Measurements from ENCODE around the gene RERE.

Gene RERE

GRCh38 chr1:8350914-8351684 is 466.3 kb downstream of the RERE start:
- Histone ChIP-seq H2AK5ac (ENCODE audit: low read depth, low read length) (peak overlapping the region; percentile 85), H2BK5ac (ENCODE audit: low read length) (peak overlapping the region; percentile 6), H3K18ac (ENCODE audit: low read length) (peak overlapping the region; percentile 90), H2BK15ac (ENCODE audit: low read length) (no peak overlapping the region), H3K36me3 (replicated peaks in 1 of 2; ENCODE audit: control insufficient read depth in 2 of 2, insufficient read depth in 2 of 2, low read length in 2 of 2) (peaks cover 24 to 41% of the 10 kb centered on the region in 2 donors), H4K91ac (ENCODE audit: low read depth, low read length, poor library complexity) (no peak overlapping the region), H2BK12ac (ENCODE audit: low read length) (no peak overlapping the region), H2BK120ac (ENCODE audit: low read depth, low read length) (no peak overlapping the region), H2AFZ (ENCODE audit: low read length) (no peak overlapping the region), H3K9ac (ENCODE audit: low read depth, low read length, poor library complexity) (no peak overlapping the region), H3K4ac (ENCODE audit: low read length) (no peak overlapping the region), H3K4me1 (ENCODE audit: control insufficient read depth in 2 of 2, insufficient read depth in 1 of 2, low read depth in 1 of 2, low read length in 2 of 2) (peaks cover 0 to 9% of the 10 kb centered on the region in 2 donors), H3K27ac (replicated peaks; ENCODE audit: low read length) (peak overlapping the region; percentile 35), H3K27me3 (ENCODE audit: control insufficient read depth in 3 of 3, insufficient read depth in 3 of 3, low read depth in 1 of 3, low read length in 3 of 3) (no peaks in the 10 kb centered on the region), H3K9me3 (replicated peaks in 1 of 2; ENCODE audit: control insufficient read depth in 2 of 2, insufficient read depth in 1 of 2, low read depth in 1 of 2, low read length in 2 of 2) (no peaks in the 10 kb centered on the region), H3K14ac (ENCODE audit: low read length) (no peak overlapping the region), H4K8ac (ENCODE audit: low read depth, low read length) (peak overlapping the region; percentile 73), H3K79me1 (ENCODE audit: low read depth, low read length) (peaks cover 8% of the 10 kb centered on the region), H3K4me3 (ENCODE audit: low read length in 2 of 2) (no peak overlapping the region), H3K23ac (ENCODE audit: low read depth, low read length, poor library complexity) (peak overlapping the region; percentile 92), H3K4me2 (ENCODE audit: insufficient read depth, low read length, poor library complexity, severe bottlenecking) (no peak overlapping the region)
- no CpG with 5 or more reads among the region's 24 CpGs for WGBS, 2 donors (ENCODE audit: extremely low coverage in 2 of 2, insufficient read length in 2 of 2, insufficient replicate concordance in 1 of 2)
- no peak for DNase-seq (ENCODE audit: low spot score)

GRCh38 chr1:8349961-8350360 is 467.5 kb downstream of the RERE start:
- no peak overlapping the region for H3K4me2 ChIP-seq (ENCODE audit: insufficient read depth, low read length, poor library complexity, severe bottlenecking)
- no peak overlapping the region for H3K18ac ChIP-seq (ENCODE audit: low read length)
- peaks cover 0 to 9% of the 10 kb centered on the region in 2 donors for H3K4me1 ChIP-seq (ENCODE audit: control insufficient read depth in 2 of 2, insufficient read depth in 1 of 2, low read depth in 1 of 2, low read length in 2 of 2)
- H2BK120ac ChIP-seq (ENCODE audit: low read depth, low read length): no peak overlapping the region
- H4K91ac ChIP-seq (ENCODE audit: low read depth, low read length, poor library complexity): no peak overlapping the region
- H2BK5ac ChIP-seq (ENCODE audit: low read length): no peak overlapping the region
- H3K4me3 ChIP-seq (ENCODE audit: low read length in 2 of 2): no peak overlapping the region
- H4K8ac ChIP-seq (ENCODE audit: low read depth, low read length): no peak overlapping the region
- H2AK5ac ChIP-seq (ENCODE audit: low read depth, low read length): no peak overlapping the region
- H3K79me1 ChIP-seq (ENCODE audit: low read depth, low read length): peaks cover 6% of the 10 kb centered on the region
- DNase-seq (ENCODE audit: low spot score): no peak
- no peak overlapping the region for H3K4ac ChIP-seq (ENCODE audit: low read length)
- H3K9me3 ChIP-seq (replicated peaks in 1 of 2; ENCODE audit: control insufficient read depth in 2 of 2, insufficient read depth in 1 of 2, low read depth in 1 of 2, low read length in 2 of 2): no peaks in the 10 kb centered on the region
- no peaks in the 10 kb centered on the region for H3K27me3 ChIP-seq (ENCODE audit: control insufficient read depth in 3 of 3, insufficient read depth in 3 of 3, low read depth in 1 of 3, low read length in 3 of 3)
- H3K23ac ChIP-seq (ENCODE audit: low read depth, low read length, poor library complexity): no peak overlapping the region
- no peak overlapping the region for H3K27ac ChIP-seq (replicated peaks; ENCODE audit: low read length)
- H2BK15ac ChIP-seq (ENCODE audit: low read length): no peak overlapping the region
- H2BK12ac ChIP-seq (ENCODE audit: low read length): no peak overlapping the region
- H3K36me3 ChIP-seq (replicated peaks in 1 of 2; ENCODE audit: control insufficient read depth in 2 of 2, insufficient read depth in 2 of 2, low read length in 2 of 2): peaks cover 13 to 30% of the 10 kb centered on the region in 2 donors
- H3K14ac ChIP-seq (ENCODE audit: low read length): no peak overlapping the region
- H3K9ac ChIP-seq (ENCODE audit: low read depth, low read length, poor library complexity): no peak overlapping the region
- no peak overlapping the region for H2AFZ ChIP-seq (ENCODE audit: low read length)
- no CpG with 5 or more reads among the region's 14 CpGs for WGBS, 2 donors (ENCODE audit: extremely low coverage in 2 of 2, insufficient read length in 2 of 2, insufficient replicate concordance in 1 of 2)

- Histone ChIP-seq H3K36me3 (replicated peaks in 1 of 2; ENCODE audit: control insufficient read depth in 2 of 2, insufficient read depth in 2 of 2, low read length in 2 of 2) (peaks cover 10 to 25% of the 10 kb centered on the region in 2 donors), H3K27ac (replicated peaks; ENCODE audit: low read length) (no peak overlapping the region), H2BK12ac (ENCODE audit: low read length) (no peak overlapping the region), H2AFZ (ENCODE audit: low read length) (no peak overlapping the region), H2BK5ac (ENCODE audit: low read length) (no peak overlapping the region), H3K4ac (ENCODE audit: low read length) (no peak overlapping the region), H3K27me3 (ENCODE audit: control insufficient read depth in 3 of 3, insufficient read depth in 3 of 3, low read depth in 1 of 3, low read length in 3 of 3) (no peaks in the 10 kb centered on the region), H3K18ac (ENCODE audit: low read length) (no peak overlapping the region), H3K4me1 (ENCODE audit: control insufficient read depth in 2 of 2, insufficient read depth in 1 of 2, low read depth in 1 of 2, low read length in 2 of 2) (peaks cover 0 to 9% of the 10 kb centered on the region in 2 donors), H2BK120ac (ENCODE audit: low read depth, low read length) (no peak overlapping the region), H3K4me2 (ENCODE audit: insufficient read depth, low read length, poor library complexity, severe bottlenecking) (no peak overlapping the region), H3K9ac (ENCODE audit: low read depth, low read length, poor library complexity) (no peak overlapping the region), H4K8ac (ENCODE audit: low read depth, low read length) (no peak overlapping the region), H2AK5ac (ENCODE audit: low read depth, low read length) (peak overlapping the region; percentile 53), H3K14ac (ENCODE audit: low read length) (no peak overlapping the region), H4K91ac (ENCODE audit: low read depth, low read length, poor library complexity) (no peak overlapping the region), H3K9me3 (replicated peaks in 1 of 2; ENCODE audit: control insufficient read depth in 2 of 2, insufficient read depth in 1 of 2, low read depth in 1 of 2, low read length in 2 of 2) (no peaks in the 10 kb centered on the region), H2BK15ac (ENCODE audit: low read length) (no peak overlapping the region), H3K23ac (ENCODE audit: low read depth, low read length, poor library complexity) (no peak overlapping the region), H3K79me1 (ENCODE audit: low read depth, low read length) (peaks cover 6% of the 10 kb centered on the region), H3K4me3 (ENCODE audit: low read length in 2 of 2) (no peak overlapping the region)
- no peak for DNase-seq (ENCODE audit: low spot score)
- WGBS, 2 donors (ENCODE audit: extremely low coverage in 2 of 2, insufficient read length in 2 of 2, insufficient replicate concordance in 1 of 2): no CpG with 5 or more reads among the region's 9 CpGs
Observed at GRCh38 chr1:8349473-8349865, 468.0 kb downstream of the RERE start.

- H3K23ac ChIP-seq (ENCODE audit: low read depth, low read length, poor library complexity): no peak overlapping the region
- H3K9me3 ChIP-seq (replicated peaks in 1 of 2; ENCODE audit: control insufficient read depth in 2 of 2, insufficient read depth in 1 of 2, low read depth in 1 of 2, low read length in 2 of 2): no peaks in the 10 kb centered on the region
- peak; percentile 72 for DNase-seq (ENCODE audit: low spot score)
- no CpG with 5 or more reads among the region's 21 CpGs for WGBS, 2 donors (ENCODE audit: extremely low coverage in 2 of 2, insufficient read length in 2 of 2, insufficient replicate concordance in 1 of 2)
- peak overlapping the region; percentile 15 for H3K14ac ChIP-seq (ENCODE audit: low read length)
- H3K4me1 ChIP-seq (ENCODE audit: control insufficient read depth in 2 of 2, insufficient read depth in 1 of 2, low read depth in 1 of 2, low read length in 2 of 2): peaks cover 0 to 9% of the 10 kb centered on the region in 2 donors
- H3K4me3 ChIP-seq (ENCODE audit: low read length in 2 of 2): no peak overlapping the region
- H2BK120ac ChIP-seq (ENCODE audit: low read depth, low read length): no peak overlapping the region
- no peak overlapping the region for H3K4ac ChIP-seq (ENCODE audit: low read length)
- H3K27ac ChIP-seq (replicated peaks; ENCODE audit: low read length): no peak overlapping the region
- peaks cover 8 to 20% of the 10 kb centered on the region in 2 donors for H3K36me3 ChIP-seq (replicated peaks in 1 of 2; ENCODE audit: control insufficient read depth in 2 of 2, insufficient read depth in 2 of 2, low read length in 2 of 2)
- H2BK5ac ChIP-seq (ENCODE audit: low read length): no peak overlapping the region
- H3K4me2 ChIP-seq (ENCODE audit: insufficient read depth, low read length, poor library complexity, severe bottlenecking): no peak overlapping the region
- peak overlapping the region; percentile 63 for H2BK12ac ChIP-seq (ENCODE audit: low read length)
- peaks cover 5% of the 10 kb centered on the region for H3K79me1 ChIP-seq (ENCODE audit: low read depth, low read length)
- H2BK15ac ChIP-seq (ENCODE audit: low read length): peak overlapping the region; percentile 75
- H4K91ac ChIP-seq (ENCODE audit: low read depth, low read length, poor library complexity): no peak overlapping the region
- H3K9ac ChIP-seq (ENCODE audit: low read depth, low read length, poor library complexity): peak overlapping the region; percentile 50
- H4K8ac ChIP-seq (ENCODE audit: low read depth, low read length): no peak overlapping the region
- no peaks in the 10 kb centered on the region for H3K27me3 ChIP-seq (ENCODE audit: control insufficient read depth in 3 of 3, insufficient read depth in 3 of 3, low read depth in 1 of 3, low read length in 3 of 3)
- no peak overlapping the region for H2AFZ ChIP-seq (ENCODE audit: low read length)
- peak overlapping the region; percentile 97 for H2AK5ac ChIP-seq (ENCODE audit: low read depth, low read length)
- H3K18ac ChIP-seq (ENCODE audit: low read length): peak overlapping the region; percentile 64
Observed at GRCh38 chr1:8348777-8349472, 468.5 kb downstream of the RERE start.

All from neuronal stem cell (in vitro differentiated cells).